ENCODE data around the gene CD46. TPM values are rescaled to one million over a fixed set of nuclear protein-coding genes. Genes with fewer than 3 reads are reported as not detected.

Gene CD46
- total and polyA plus RNA-seq, 10 of the 15 experiments (the other 5 are each of a cell fraction or from before 2014, with no cell fraction given): 61.1 to 198 (median 81.4) TPM

DNA sequence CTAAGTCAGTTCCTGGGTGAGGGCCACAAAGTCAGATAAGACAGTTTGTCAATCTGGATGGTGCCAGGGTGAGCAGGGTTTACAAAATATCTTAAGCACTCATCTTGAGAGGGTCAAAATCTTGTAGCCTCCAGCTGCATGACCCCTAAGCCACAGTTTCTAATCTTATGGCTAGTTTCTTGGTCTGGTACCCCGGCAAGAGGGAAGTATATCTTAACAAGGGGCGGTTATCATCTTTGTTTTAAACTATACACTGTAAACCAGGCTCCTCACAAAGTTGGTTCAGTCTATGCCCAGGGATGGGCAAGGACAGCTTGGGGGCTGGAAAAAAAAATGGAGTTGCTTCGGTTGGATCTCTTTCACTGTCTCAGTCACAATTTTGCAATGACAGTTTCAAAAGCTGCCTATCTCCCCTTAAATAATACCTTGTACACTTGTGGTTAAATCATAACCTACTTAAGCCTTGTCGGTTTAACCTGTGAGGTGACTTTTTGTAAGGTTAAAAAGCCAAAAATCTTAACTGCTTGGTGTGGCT, 7.8 kb upstream of the CD46 start (continued):
- TF ChIP-seq BCL3 (IDR thresholded peaks at IDR 0.05; ENCODE audit: borderline replicate concordance, insufficient read depth, low read depth, low read length, poor library complexity, severe bottlenecking): no peak
- no peak for TF ChIP-seq TCF7 (IDR thresholded peaks at IDR 0.05; ENCODE audit: borderline replicate concordance)
- TF ChIP-seq, protein P1, sequence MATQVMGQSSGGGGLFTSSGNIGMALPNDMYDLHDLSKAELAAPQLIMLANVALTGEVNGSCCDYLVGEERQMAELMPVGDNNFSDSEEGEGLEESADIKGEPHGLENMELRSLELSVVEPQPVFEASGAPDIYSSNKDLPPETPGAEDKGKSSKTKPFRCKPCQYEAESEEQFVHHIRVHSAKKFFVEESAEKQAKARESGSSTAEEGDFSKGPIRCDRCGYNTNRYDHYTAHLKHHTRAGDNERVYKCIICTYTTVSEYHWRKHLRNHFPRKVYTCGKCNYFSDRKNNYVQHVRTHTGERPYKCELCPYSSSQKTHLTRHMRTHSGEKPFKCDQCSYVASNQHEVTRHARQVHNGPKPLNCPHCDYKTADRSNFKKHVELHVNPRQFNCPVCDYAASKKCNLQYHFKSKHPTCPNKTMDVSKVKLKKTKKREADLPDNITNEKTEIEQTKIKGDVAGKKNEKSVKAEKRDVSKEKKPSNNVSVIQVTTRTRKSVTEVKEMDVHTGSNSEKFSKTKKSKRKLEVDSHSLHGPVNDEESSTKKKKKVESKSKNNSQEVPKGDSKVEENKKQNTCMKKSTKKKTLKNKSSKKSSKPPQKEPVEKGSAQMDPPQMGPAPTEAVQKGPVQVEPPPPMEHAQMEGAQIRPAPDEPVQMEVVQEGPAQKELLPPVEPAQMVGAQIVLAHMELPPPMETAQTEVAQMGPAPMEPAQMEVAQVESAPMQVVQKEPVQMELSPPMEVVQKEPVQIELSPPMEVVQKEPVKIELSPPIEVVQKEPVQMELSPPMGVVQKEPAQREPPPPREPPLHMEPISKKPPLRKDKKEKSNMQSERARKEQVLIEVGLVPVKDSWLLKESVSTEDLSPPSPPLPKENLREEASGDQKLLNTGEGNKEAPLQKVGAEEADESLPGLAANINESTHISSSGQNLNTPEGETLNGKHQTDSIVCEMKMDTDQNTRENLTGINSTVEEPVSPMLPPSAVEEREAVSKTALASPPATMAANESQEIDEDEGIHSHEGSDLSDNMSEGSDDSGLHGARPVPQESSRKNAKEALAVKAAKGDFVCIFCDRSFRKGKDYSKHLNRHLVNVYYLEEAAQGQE (IDR thresholded peaks at IDR 0.05; ENCODE audit: low read depth, low read length): no peak
- TF ChIP-seq EGR1 (IDR thresholded peaks at IDR 0.05; ENCODE audit: borderline replicate concordance in 1 of 2, low read depth in 2 of 2, low read length in 2 of 2): no peak
- TF ChIP-seq POLR2AphosphoS5 (IDR thresholded peaks at IDR 0.05; ENCODE audit: low read length): no peak
- no peak for TF ChIP-seq NRF1 (conservative IDR thresholded peaks at IDR 0.05; ENCODE audit: low read depth, low read length)
- no peak for TF ChIP-seq IKZF2 (IDR thresholded peaks at IDR 0.05)
- TF ChIP-seq BCL11A (IDR thresholded peaks at IDR 0.05; ENCODE audit: low read depth, low read length): no peak
- no peak for TF ChIP-seq BCLAF1 (IDR thresholded peaks at IDR 0.05)
- TF ChIP-seq, protein P2, sequence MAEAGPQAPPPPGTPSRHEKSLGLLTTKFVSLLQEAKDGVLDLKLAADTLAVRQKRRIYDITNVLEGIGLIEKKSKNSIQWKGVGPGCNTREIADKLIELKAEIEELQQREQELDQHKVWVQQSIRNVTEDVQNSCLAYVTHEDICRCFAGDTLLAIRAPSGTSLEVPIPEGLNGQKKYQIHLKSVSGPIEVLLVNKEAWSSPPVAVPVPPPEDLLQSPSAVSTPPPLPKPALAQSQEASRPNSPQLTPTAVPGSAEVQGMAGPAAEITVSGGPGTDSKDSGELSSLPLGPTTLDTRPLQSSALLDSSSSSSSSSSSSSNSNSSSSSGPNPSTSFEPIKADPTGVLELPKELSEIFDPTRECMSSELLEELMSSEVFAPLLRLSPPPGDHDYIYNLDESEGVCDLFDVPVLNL (IDR thresholded peaks at IDR 0.05; ENCODE audit: low read depth, low read length): no peak
